ENCODE data around the gene OR2A1.
"Not testable (repeated sequence)": the region's sequence is repeated elsewhere in the genome, so short reads cannot be mapped to it uniquely, and the experiment has no call there.

Gene OR2A1

GRCh38 chr7:144293794-144294499 lies 18.3 kb upstream of the OR2A1 start:
- POLR2A ChIA-PET; H3K27ac ChIP-seq (ENCODE audit: extremely low read depth, low read depth, low read length); CTCF ChIA-PET; H3K4me1 ChIP-seq (ENCODE audit: control insufficient read depth, insufficient read depth, low read length); H3K9me3 ChIP-seq (ENCODE audit: control insufficient read depth, insufficient read depth, low read depth, low read length); H3K4me3 ChIP-seq (ENCODE audit: low read depth, low read length); H3K36me3 ChIP-seq (ENCODE audit: control insufficient read depth in 2 of 2, insufficient read depth in 1 of 2, low read length in 2 of 2): not testable (repeated sequence)

GRCh38 chr7:144302578-144303303 lies 9.5 kb upstream of the OR2A1 start:
- H3K4me1 ChIP-seq (ENCODE audit: control insufficient read depth, insufficient read depth, low read length); CTCF ChIA-PET; H3K27ac ChIP-seq (ENCODE audit: extremely low read depth, low read depth, low read length); H3K4me3 ChIP-seq (ENCODE audit: low read depth, low read length); POLR2A ChIA-PET; H3K9me3 ChIP-seq (ENCODE audit: control insufficient read depth, insufficient read depth, low read depth, low read length); H3K36me3 ChIP-seq (ENCODE audit: control insufficient read depth in 2 of 2, insufficient read depth in 1 of 2, low read length in 2 of 2): not testable (repeated sequence)

GRCh38 chr7:144303607-144304006 lies 8.6 kb upstream of the OR2A1 start:
- CTCF ChIA-PET; H3K4me3 ChIP-seq (ENCODE audit: low read depth, low read length); H3K36me3 ChIP-seq (ENCODE audit: control insufficient read depth in 2 of 2, insufficient read depth in 1 of 2, low read length in 2 of 2); H3K4me1 ChIP-seq (ENCODE audit: control insufficient read depth, insufficient read depth, low read length); H3K27ac ChIP-seq (ENCODE audit: extremely low read depth, low read depth, low read length); H3K9me3 ChIP-seq (ENCODE audit: control insufficient read depth, insufficient read depth, low read depth, low read length); POLR2A ChIA-PET: not testable (repeated sequence)

GRCh38 chr7:144305156-144305555 lies 7.1 kb upstream of the OR2A1 start:
- H3K9me3 ChIP-seq (ENCODE audit: control insufficient read depth, insufficient read depth, low read depth, low read length); H3K4me1 ChIP-seq (ENCODE audit: control insufficient read depth, insufficient read depth, low read length); H3K36me3 ChIP-seq (ENCODE audit: control insufficient read depth in 2 of 2, insufficient read depth in 1 of 2, low read length in 2 of 2); H3K4me3 ChIP-seq (ENCODE audit: low read depth, low read length); POLR2A ChIA-PET; H3K27ac ChIP-seq (ENCODE audit: extremely low read depth, low read depth, low read length); CTCF ChIA-PET: not testable (repeated sequence)

- CTCF ChIA-PET; H3K4me1 ChIP-seq (ENCODE audit: control insufficient read depth, insufficient read depth, low read length): not testable (repeated sequence)
Measured at GRCh38 chr7:144309702-144310101, 2.5 kb upstream of the OR2A1 start.

GRCh38 chr7:144311218-144311617 lies 1.0 kb upstream of the OR2A1 start:
- H3K27ac ChIP-seq (ENCODE audit: extremely low read depth, low read depth, low read length); POLR2A ChIA-PET; CTCF ChIA-PET; H3K4me3 ChIP-seq (ENCODE audit: low read depth, low read length); H3K9me3 ChIP-seq (ENCODE audit: control insufficient read depth, insufficient read depth, low read depth, low read length); H3K36me3 ChIP-seq (ENCODE audit: control insufficient read depth in 2 of 2, insufficient read depth in 1 of 2, low read length in 2 of 2); H3K4me1 ChIP-seq (ENCODE audit: control insufficient read depth, insufficient read depth, low read length): not testable (repeated sequence)

More at GRCh38 chr7:144309702-144310101, 2.5 kb upstream of the OR2A1 start:
- H3K36me3 ChIP-seq (ENCODE audit: control insufficient read depth in 2 of 2, insufficient read depth in 1 of 2, low read length in 2 of 2); H3K9me3 ChIP-seq (ENCODE audit: control insufficient read depth, insufficient read depth, low read depth, low read length); H3K27ac ChIP-seq (ENCODE audit: extremely low read depth, low read depth, low read length); POLR2A ChIA-PET; H3K4me3 ChIP-seq (ENCODE audit: low read depth, low read length): not testable (repeated sequence)

- H3K4me3 ChIP-seq (ENCODE audit: low read depth, low read length); H3K4me1 ChIP-seq (ENCODE audit: control insufficient read depth, insufficient read depth, low read length); POLR2A ChIA-PET; H3K27ac ChIP-seq (ENCODE audit: extremely low read depth, low read depth, low read length); H3K9me3 ChIP-seq (ENCODE audit: control insufficient read depth, insufficient read depth, low read depth, low read length); H3K36me3 ChIP-seq (ENCODE audit: control insufficient read depth in 2 of 2, insufficient read depth in 1 of 2, low read length in 2 of 2); CTCF ChIA-PET: not testable (repeated sequence)
Measured at GRCh38 chr7:144317537-144317936, 5.3 kb downstream of the OR2A1 start.

- H3K4me1 ChIP-seq (ENCODE audit: control insufficient read depth, insufficient read depth, low read length); POLR2A ChIA-PET; H3K27ac ChIP-seq (ENCODE audit: extremely low read depth, low read depth, low read length); H3K9me3 ChIP-seq (ENCODE audit: control insufficient read depth, insufficient read depth, low read depth, low read length); CTCF ChIA-PET; H3K4me3 ChIP-seq (ENCODE audit: low read depth, low read length); H3K36me3 ChIP-seq (ENCODE audit: control insufficient read depth in 2 of 2, insufficient read depth in 1 of 2, low read length in 2 of 2): not testable (repeated sequence)
Measured at GRCh38 chr7:144319547-144319946, 7.3 kb downstream of the OR2A1 start.

- H3K4me3 ChIP-seq (ENCODE audit: low read depth, low read length); CTCF ChIA-PET; POLR2A ChIA-PET; H3K36me3 ChIP-seq (ENCODE audit: control insufficient read depth in 2 of 2, insufficient read depth in 1 of 2, low read length in 2 of 2); H3K4me1 ChIP-seq (ENCODE audit: control insufficient read depth, insufficient read depth, low read length); H3K9me3 ChIP-seq (ENCODE audit: control insufficient read depth, insufficient read depth, low read depth, low read length); H3K27ac ChIP-seq (ENCODE audit: extremely low read depth, low read depth, low read length): not testable (repeated sequence)
Measured at GRCh38 chr7:144321677-144322206, 9.5 kb downstream of the OR2A1 start.

- H3K36me3 ChIP-seq (ENCODE audit: control insufficient read depth in 2 of 2, insufficient read depth in 1 of 2, low read length in 2 of 2); POLR2A ChIA-PET: not testable (repeated sequence)
- CTCF ChIA-PET: interaction anchor here (0.7 kb wide), 1 partner anchor 255 kb away, joined by 4 read pairs; no protein-coding TSS in a partner anchor
Measured at GRCh38 chr7:144323359-144323758, 11.1 kb downstream of the OR2A1 start.

GRCh38 chr7:144325868-144326267 lies 13.6 kb downstream of the OR2A1 start:
- CTCF ChIA-PET; H3K4me3 ChIP-seq (ENCODE audit: low read depth, low read length); H3K4me1 ChIP-seq (ENCODE audit: control insufficient read depth, insufficient read depth, low read length); H3K27ac ChIP-seq (ENCODE audit: extremely low read depth, low read depth, low read length); POLR2A ChIA-PET; H3K9me3 ChIP-seq (ENCODE audit: control insufficient read depth, insufficient read depth, low read depth, low read length); H3K36me3 ChIP-seq (ENCODE audit: control insufficient read depth in 2 of 2, insufficient read depth in 1 of 2, low read length in 2 of 2): not testable (repeated sequence)

More at GRCh38 chr7:144323359-144323758, 11.1 kb downstream of the OR2A1 start:
- not testable (repeated sequence) for H3K4me1 ChIP-seq (ENCODE audit: control insufficient read depth, insufficient read depth, low read length); H3K27ac ChIP-seq (ENCODE audit: extremely low read depth, low read depth, low read length); H3K9me3 ChIP-seq (ENCODE audit: control insufficient read depth, insufficient read depth, low read depth, low read length); H3K4me3 ChIP-seq (ENCODE audit: low read depth, low read length)

Data from HEK293 (cell line).